Heart left ventricle (tissue), 16 donors: ENCODE results near the gene ASIC2. TPM values are rescaled to one million over a fixed set of nuclear protein-coding genes. Genes with fewer than 3 reads are reported as not detected.

ENCODE experiments used
- ATAC-seq, 4 donors: fragments of 200-7000 bp; cut with Tn5 transposase; one replicate each; pipeline ENCODE4 v1.9.1; 2020 to 2022; ENCODE audit warnings: moderate library complexity in 4 of 4, mild to moderate bottlenecking in 3 of 4, moderate number of reproducible peaks in 1 of 4
- DNase-seq, 5 donors: peaks; one replicate each; pipeline ENCODE4 v3.0.0-alpha.2; 2020
- H3K27ac ChIP-seq, 12 donors: fragments of 200-600 bp; sonication (generic) in 4 of 12; one replicate each; pipeline versions ENCODE4 v1.5.0 to v1.8.0; 2016 to 2022; ENCODE audit warnings: mild to moderate bottlenecking in 2 of 12
- H3K27me3 ChIP-seq, 9 donors: fragments of 200-600 bp; sonication (generic) in 2 of 9; one replicate each; pipeline versions ENCODE4 v1.5.1 to v1.8.0; 2016 to 2022; ENCODE audit warnings: mild to moderate bottlenecking in 3 of 9
- H3K36me3 ChIP-seq, 9 donors: fragments of 200-600 bp; sonication (generic) in 2 of 9; one replicate each; pipeline versions ENCODE4 v1.5.0 to v1.8.0; 2018 to 2022; ENCODE audit warnings: mild to moderate bottlenecking in 2 of 9
- H3K4me1 ChIP-seq, 12 donors: fragments of 200-600 bp; sonication (generic) in 4 of 12; one replicate each; pipeline versions ENCODE4 v1.5.0 to v1.8.0; 2016 to 2022; ENCODE audit warnings: mild to moderate bottlenecking in 3 of 12
- H3K4me3 ChIP-seq, 12 donors: fragments of 200-600 bp; sonication (generic) in 4 of 12; one replicate each; pipeline versions ENCODE4 v1.5.0 to v1.8.0; 2017 to 2022; ENCODE audit warnings: mild to moderate bottlenecking in 9 of 12, moderate library complexity in 4 of 12
- H3K9me3 ChIP-seq, 12 donors: fragments of 200-600 bp; sonication (generic) in 4 of 12; one replicate each; pipeline versions ENCODE4 v1.5.0 to v1.8.0; 2016 to 2022; ENCODE audit warnings: mild to moderate bottlenecking in 1 of 12
- CTCF ChIP-seq, 12 donors: fragments of 200-600 bp; sonication (generic) in 4 of 12; IDR thresholded peaks; one replicate each; pipeline versions ENCODE4 v1.5.0 to v1.8.0; 2018 to 2022; ENCODE audit warnings: antibody characterized with exemption in 12 of 12, mild to moderate bottlenecking in 5 of 12
- POLR2A ChIP-seq, 2 donors: fragments of 450-650 bp; IDR thresholded peaks; one replicate each; pipeline ENCODE4 v1.6.1; 2017; ENCODE audit warnings: antibody characterized with exemption in 2 of 2, mild to moderate bottlenecking in 2 of 2, moderate library complexity in 2 of 2
- WGBS, 4 donors: extraction: QIAGEN DNeasy Blood & Tissue Kit in 2 of 4; methylation state at CpG; one replicate each; pipeline versions ENCODE4 v1.1.5 to v1.1.7; 2013 to 2018; 5-methylcytosine and 5-hydroxymethylcytosine counted together
- intact Hi-C, 10 donors: fragments of 100-400 bp; cut with DNase I; formaldehyde crosslinking; loops; one replicate each; pipeline versions ENCODE4 v1.11.1 to v1.14.2; 2022
- polyA plus RNA-seq, 2 donors: library from polyadenylated mRNA; stranded (reverse); fragments of 200-250 nt; gene quantifications; one replicate each; pipeline ENCODE4 v1.2.3, GENCODE V29; 2013
- total RNA-seq, 9 donors: library from RNA; depleted of rRNA in 2 of 9; stranded (reverse); fragments of >200 nt in 2 of 9; fragmentation: NEBNext Ultra II Directional in 3 of 9; extraction: Animal tissue kit (Norgen Biotek cat#: 25700) in 3 of 9; gene quantifications; one replicate each; pipeline versions ENCODE4 v1.1.0 to v1.2.4, GENCODE V29; 2016 to 2023
- donor health status: ischemic (EF 13 %, LVEDD 7.1; RV severe dilation, severe dysfunction).
- donor health status: healthy with polysubstance abuse.
- donor health status: DM: no; HTN: yes; CAD: no.
- donor health status: DM: no; HTN: no; CAD: no.
- donor health status: ischemic (EF 25% LVEDD 6.9; RV normal size, moderate dysfunction).
- donor health status: ischemic (EF 25% LVEDD 5.7; RV mildly dilated, moderate dysfunction).
- donor health status: healthy.
- donor health status: DM: yes; HTN: yes; CAD: no.
- donor health status: ischemic (EF 35%, LVEDD 5.7; RV mildly dilated, moderate dysfunction).
- donor health status: nonischemic (EF 11% LVEDD 7.7; RV severe dilation, severe dysfunction).
- donor health status: DM: yes; HTN: yes; CAD: no.
- donor health status: PGD.
- donor health status: ischemic (EF 29% LVEDD 5.4; RV normal size, mild dysfunction).
- donor health status: nonischemic (EF 23%, LVEDD 6.1; RV moderate dilation, normal function).

The ASIC2 gene
- total and polyA plus RNA-seq, 11 donors: 1.1 TPM; not detected in 10

GRCh38 chr17:33201283-33201682, 91.8 kb downstream of the ASIC2 start:
- H3K27ac ChIP-seq: no peak overlapping the region
- no peaks in the 10 kb centered on the region for H3K4me1 ChIP-seq
- WGBS, 4 donors: 64 to 73% (median 68%) methylated on average over 4 of the region's 4 CpGs
- H3K27me3 ChIP-seq: peaks cover 0 to 35% (median 0%) of the 10 kb centered on the region in 9 donors
- H3K9me3 ChIP-seq: no peaks in the 10 kb centered on the region
- TF ChIP-seq CTCF (IDR thresholded peaks at IDR 0.05) (no peak), POLR2A (IDR thresholded peaks at IDR 0.05) (no peak)
- H3K4me3 ChIP-seq: no peak overlapping the region
- H3K36me3 ChIP-seq: no peaks in the 10 kb centered on the region
- DNase-seq (no peak), ATAC-seq (no peak)
- intact Hi-C loops: loop anchor here in 1 of 10 donors (10.0 kb wide), 1 partner anchor 64 kb away; no protein-coding TSS in a partner anchor

- no peak for ATAC-seq
- WGBS, 4 donors: 0 to 29% (median 10%) methylated on average over 1 of the region's 1 CpG
- H3K27ac ChIP-seq: no peak overlapping the region
- no peak for DNase-seq
- TF ChIP-seq POLR2A (IDR thresholded peaks at IDR 0.05): no peak
- TF ChIP-seq CTCF (IDR thresholded peaks at IDR 0.05): no peak
- H3K27me3 ChIP-seq: peaks cover 0 to 41% (median 0%) of the 10 kb centered on the region in 9 donors
- H3K36me3 ChIP-seq: no peaks in the 10 kb centered on the region
- no peak overlapping the region for H3K4me3 ChIP-seq
- H3K9me3 ChIP-seq: no peaks in the 10 kb centered on the region
- intact Hi-C loops: loop anchor here in 1 of 10 donors (10.0 kb wide), 1 partner anchor 64 kb away; no protein-coding TSS in a partner anchor
- H3K4me1 ChIP-seq: no peaks in the 10 kb centered on the region
Measured at GRCh38 chr17:33200587-33200986, 92.5 kb downstream of the ASIC2 start.

GRCh38 chr17:33199571-33200510, 93.3 kb downstream of the ASIC2 start:
- 69 to 76% (median 72%) methylated on average over 12 of the region's 12 CpGs for WGBS, 4 donors
- no peak for ATAC-seq

More at GRCh38 chr17:33199571-33200510, 93.3 kb downstream of the ASIC2 start:
- H3K27ac ChIP-seq: no peak overlapping the region
- intact Hi-C loops: loop anchor here in 1 of 10 donors (10.0 kb wide), 1 partner anchor 65 kb away; no protein-coding TSS in a partner anchor
- TF ChIP-seq CTCF (IDR thresholded peaks at IDR 0.05) (no peak), POLR2A (IDR thresholded peaks at IDR 0.05) (no peak)
- H3K9me3 ChIP-seq: no peaks in the 10 kb centered on the region
- no peaks in the 10 kb centered on the region for H3K36me3 ChIP-seq
- H3K27me3 ChIP-seq: peaks cover 0 to 43% (median 2%) of the 10 kb centered on the region in 9 donors
- DNase-seq: no peak
- H3K4me1 ChIP-seq: no peaks in the 10 kb centered on the region
- H3K4me3 ChIP-seq: no peak overlapping the region
